A549 (cell line): ENCODE results near the gene MYLK. TPM values are rescaled to one million over a fixed set of nuclear protein-coding genes. Genes with fewer than 3 reads are reported as not detected.

Source experiments
- ATAC-seq, 2 experiments: fragments of 200-7000 bp in 1 of 2; fragments of >200 bp in 1 of 2; cut with Nextera tagmentation in 1 of 2; cut with Tn5 transposase in 1 of 2; 3 replicates each; pipeline versions ENCODE4 v1.8.0 to v1.9.1; 2018 to 2020; ENCODE audit warnings: mild to moderate bottlenecking in 1 of 2, moderate library complexity in 1 of 2
- CTCF ChIA-PET: fragments of 300-600 bp; sonication (Branson Sonifier 250); formaldehyde crosslinking; extraction: SDS; loops from one replicate; lab custom pipeline; 2021; ENCODE audit warnings: antibody characterized with exemption, inconsistent platforms; lab: Yijun Ruan, JAX
- POLR2A ChIA-PET: fragments of 350-600 bp; formaldehyde crosslinking; extraction: SDS; loops from one replicate; lab custom pipeline; 2021; ENCODE audit warnings: antibody characterized with exemption, inconsistent platforms; lab: Yijun Ruan, JAX
- DNase-seq, 2 experiments: peaks; one replicate each; pipeline versions ENCODE4 v3.0.0 to v3.0.0-alpha.2; 2011 to 2016; ENCODE audit warnings: low read depth in 1 of 2, low spot score in 1 of 2
- FAIRE-seq: peaks from 2 replicates; lab custom pipeline; 2011; peaks lifted over from hg19 to GRCh38; lab: Jason Lieb, UNC
- H3K27ac ChIP-seq, 2 experiments: fragments of >200 bp; sonication (Bioruptor Twin); formaldehyde crosslinking; 3 replicates each; pipeline ENCODE4 v1.5.1; 2016 to 2017
- H3K4me1 ChIP-seq: fragments of >200 bp; sonication (Bioruptor Twin); formaldehyde crosslinking; 3 replicates; pipeline ENCODE4 v1.6.1; 2016
- H3K4me2 ChIP-seq: fragments of >200 bp; sonication (Bioruptor Twin); formaldehyde crosslinking; 3 replicates; pipeline ENCODE4 v1.6.1; 2016
- H3K4me3 ChIP-seq: fragments of >200 bp; sonication (Bioruptor Twin); formaldehyde crosslinking; 3 replicates; pipeline ENCODE4 v1.5.1; 2016
- H3K9me3 ChIP-seq: fragments of >200 bp; sonication (Bioruptor Twin); formaldehyde crosslinking; 3 replicates; pipeline ENCODE4 v1.6.1; 2016
- BHLHE40 ChIP-seq: IDR thresholded peaks from 2 replicates; pipeline ENCODE4 v1.6.1; 2012; ENCODE audit warnings: low read depth, low read length, inconsistent platforms
- CEBPB ChIP-seq, 2 experiments: fragments of >200 bp in 1 of 2; sonication (Bioruptor Twin) in 1 of 2; formaldehyde crosslinking in 1 of 2; IDR thresholded peaks; 2 replicates each; pipeline ENCODE4 v1.6.1; 2012 to 2016
- CHD4 ChIP-seq: fragments of 200-600 bp; sonication (generic); IDR thresholded peaks from 2 replicates; pipeline ENCODE4 v1.6.1; 2016; ENCODE audit warnings: antibody characterized with exemption, mild to moderate bottlenecking, borderline replicate concordance
- E2F6 ChIP-seq: IDR thresholded peaks from 2 replicates; pipeline ENCODE4 v1.6.1; 2012; ENCODE audit warnings: low read depth, borderline replicate concordance
- EHF ChIP-seq: fragments of 250-450 bp; sonication (Bioruptor Pico); IDR thresholded peaks from 2 replicates; pipeline ENCODE4 v1.5.0; 2020; ENCODE audit warnings: mild to moderate bottlenecking
- ESRRA ChIP-seq: fragments of 150-350 bp; IDR thresholded peaks from 2 replicates; pipeline ENCODE4 v1.6.1; 2014; ENCODE audit warnings: mild to moderate bottlenecking, low read length, borderline replicate concordance
- FOSB ChIP-seq: fragments of 250-450 bp; sonication (Bioruptor Pico); IDR thresholded peaks from 2 replicates; pipeline ENCODE4 v1.5.0; 2020; ENCODE audit warnings: mild to moderate bottlenecking, moderate library complexity
- HDAC2 ChIP-seq: fragments of 200-600 bp; sonication (generic); IDR thresholded peaks from 2 replicates; pipeline ENCODE4 v1.6.1; 2016
- HEYL ChIP-seq: fragments of 250-450 bp; sonication (Bioruptor Pico); IDR thresholded peaks from 2 replicates; pipeline ENCODE4 v1.8.0; 2021; ENCODE audit warnings: mild to moderate bottlenecking, moderate library complexity
- HOXB5 ChIP-seq: fragments of 250-450 bp; sonication (Bioruptor Pico); IDR thresholded peaks from 2 replicates; pipeline ENCODE4 v1.5.0; 2020; ENCODE audit warnings: mild to moderate bottlenecking, moderate library complexity
- JUN ChIP-seq, 2 experiments: fragments of >200 bp; sonication (Bioruptor Twin); formaldehyde crosslinking; IDR thresholded peaks; 2 replicates in 1 of 2; 3 replicates in 1 of 2; pipeline ENCODE4 v1.6.1; 2016 to 2017
- JUNB ChIP-seq: fragments of >200 bp; sonication (Bioruptor Twin); formaldehyde crosslinking; IDR thresholded peaks from 2 replicates; pipeline ENCODE4 v1.6.1; 2016
- KDM1A ChIP-seq: fragments of 200-600 bp; sonication (generic); IDR thresholded peaks from 2 replicates; pipeline ENCODE4 v1.6.1; 2016; ENCODE audit warnings: low read depth, mild to moderate bottlenecking
- PHF8 ChIP-seq: fragments of 200-600 bp; sonication (generic); IDR thresholded peaks from 2 replicates; pipeline ENCODE4 v1.6.1; 2016; ENCODE audit warnings: low read depth, mild to moderate bottlenecking, antibody characterized with exemption, moderate library complexity, borderline replicate concordance
- POLR2A ChIP-seq: IDR thresholded peaks from 2 replicates; pipeline ENCODE4 v1.6.1; 2012; ENCODE audit warnings: mild to moderate bottlenecking, low read length
- POLR2AphosphoS2 ChIP-seq: conservative IDR thresholded peaks from 2 replicates; pipeline ENCODE4 v1.6.1; 2012; ENCODE audit warnings: low read length, improper control_type of control experiment, inconsistent platforms
- RARB ChIP-seq: fragments of 250-450 bp; sonication (Bioruptor Pico); IDR thresholded peaks from 2 replicates; pipeline ENCODE4 v1.8.0; 2021; ENCODE audit warnings: mild to moderate bottlenecking, moderate library complexity
- RCOR1 ChIP-seq: fragments of 150-350 bp; IDR thresholded peaks from 2 replicates; pipeline ENCODE4 v1.6.1; 2014; ENCODE audit warnings: antibody characterized with exemption, low read length, low read depth
- RFX5 ChIP-seq: fragments of 450-650 bp; IDR thresholded peaks from 2 replicates; pipeline ENCODE4 v1.7.1; 2014; ENCODE audit warnings: antibody characterized with exemption, mild to moderate bottlenecking, moderate library complexity
- RNF2 ChIP-seq: fragments of 200-600 bp; sonication (generic); IDR thresholded peaks from 2 replicates; pipeline ENCODE4 v1.6.1; 2016; ENCODE audit warnings: low read depth, mild to moderate bottlenecking, antibody characterized with exemption, moderate library complexity, borderline replicate concordance
- SMC3 ChIP-seq: fragments of >200 bp; sonication (Bioruptor Twin); formaldehyde crosslinking; IDR thresholded peaks from 3 replicates; pipeline ENCODE4 v1.6.1; 2018; ENCODE audit warnings: inconsistent platforms
- TFCP2L1 ChIP-seq: fragments of 250-450 bp; sonication (Bioruptor Pico); IDR thresholded peaks from 2 replicates; pipeline ENCODE4 v1.5.0; 2021; ENCODE audit warnings: mild to moderate bottlenecking
- ZSCAN20 ChIP-seq: fragments of 250-450 bp; sonication (Bioruptor Pico); IDR thresholded peaks from 2 replicates; pipeline ENCODE4 v1.8.0; 2022; ENCODE audit warnings: mild to moderate bottlenecking, moderate library complexity
- WGBS: methylation state at CpG from one replicate; pipeline ENCODE4 v1.1.6; 2017; ENCODE audit errors: missing lambda C conversion rate; 5-methylcytosine and 5-hydroxymethylcytosine counted together
- polyA plus RNA-seq, 4 experiments: library from polyadenylated mRNA; depleted of rRNA in 3 of 4; stranded (reverse); fragments of >200 nt; fragmentation: RNase III in 1 of 4; extraction: RNeasy Plus Mini Kit Qiagen cat#74134 plus additional on column Dnase treatment in 1 of 4; gene quantifications; 2 replicates in 3 of 4; 3 replicates in 1 of 4; pipeline ENCODE4 v1.2.3, GENCODE V29; 2011 to 2017
- TF ChIP-seq, protein P1 (sequence below): fragments of 200-600 bp; sonication (generic); IDR thresholded peaks from 2 replicates; pipeline ENCODE4 v1.6.1; 2016; ENCODE audit warnings: antibody characterized with exemption, mild to moderate bottlenecking, moderate library complexity
- TF ChIP-seq, protein P2 (sequence below): fragments of >200 bp; sonication (Bioruptor Twin); formaldehyde crosslinking; IDR thresholded peaks from 2 replicates; pipeline ENCODE4 v1.6.1; 2016

MYLK gene
- polyA plus RNA-seq, 2 of the 4 experiments (the other 2 are of a cell fraction), result 16.9 to 17.4 TPM

GRCh38 chr3:123686251-123686650, 197.9 kb downstream of the MYLK start (continued):
- TF ChIP-seq ZSCAN20 (CRISPR knock-in tag) (no peak), HDAC2 (no peak), JUNB (no peak), KDM1A (no peak), ESRRA (no peak)

DNA sequence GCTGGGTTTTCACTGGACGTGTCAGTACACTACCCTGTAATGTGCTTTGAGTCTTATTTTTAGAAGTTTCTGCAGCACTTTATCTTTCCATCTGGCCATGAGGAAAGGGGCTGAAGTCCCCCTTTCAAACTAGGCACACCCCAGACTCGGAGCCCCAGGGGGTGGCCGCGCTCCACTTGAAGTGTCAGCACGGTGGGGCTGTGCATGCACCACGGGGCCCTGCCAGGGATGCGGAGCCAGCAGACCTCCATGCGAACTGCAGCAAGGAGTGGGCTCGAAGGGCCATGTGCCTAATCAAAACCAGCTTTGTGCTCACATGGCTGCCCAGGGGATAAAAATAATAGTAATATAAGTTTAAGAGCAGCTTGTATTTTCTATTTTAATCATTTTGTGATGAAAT, 198.4 kb downstream of the MYLK start:
- no peak for FAIRE-seq
- 94% methylated on average over 9 of the region's 9 CpGs for WGBS
- CTCF ChIA-PET, result interaction anchor here (0.7 to 45.3 kb wide), 5 partner anchors 13 to 1222 kb away, joined by 4 to 829 read pairs (median 5); no protein-coding TSS in a partner anchor

GRCh38 chr3:123684636-123685035, 199.5 kb downstream of the MYLK start:
- WGBS, result 94% methylated on average over 6 of the region's 7 CpGs
- no peak for DNase-seq
- ChIA-PET CTCF (interaction anchor here (1.6 to 45.3 kb wide), 2 partner anchors 34 to 39 kb away, joined by 5 to 829 read pairs; no protein-coding TSS in a partner anchor), POLR2A (no interaction called here)
- FAIRE-seq, result no peak
- no peaks in the 10 kb centered on the region for H3K9me3 ChIP-seq
- no peak overlapping the region for H3K4me2 ChIP-seq
- H3K27ac ChIP-seq, result no peak overlapping the region
- no peak for ATAC-seq
- H3K4me1 ChIP-seq, result peaks cover 24% of the 10 kb centered on the region
- H3K4me3 ChIP-seq, result no peak overlapping the region
- TF ChIP-seq TFCP2L1 (CRISPR knock-in tag), result no peak
- no peak for TF ChIP-seq RCOR1
- TF ChIP-seq PHF8, result no peak
- TF ChIP-seq RNF2, result no peak
- TF ChIP-seq, protein P1, sequence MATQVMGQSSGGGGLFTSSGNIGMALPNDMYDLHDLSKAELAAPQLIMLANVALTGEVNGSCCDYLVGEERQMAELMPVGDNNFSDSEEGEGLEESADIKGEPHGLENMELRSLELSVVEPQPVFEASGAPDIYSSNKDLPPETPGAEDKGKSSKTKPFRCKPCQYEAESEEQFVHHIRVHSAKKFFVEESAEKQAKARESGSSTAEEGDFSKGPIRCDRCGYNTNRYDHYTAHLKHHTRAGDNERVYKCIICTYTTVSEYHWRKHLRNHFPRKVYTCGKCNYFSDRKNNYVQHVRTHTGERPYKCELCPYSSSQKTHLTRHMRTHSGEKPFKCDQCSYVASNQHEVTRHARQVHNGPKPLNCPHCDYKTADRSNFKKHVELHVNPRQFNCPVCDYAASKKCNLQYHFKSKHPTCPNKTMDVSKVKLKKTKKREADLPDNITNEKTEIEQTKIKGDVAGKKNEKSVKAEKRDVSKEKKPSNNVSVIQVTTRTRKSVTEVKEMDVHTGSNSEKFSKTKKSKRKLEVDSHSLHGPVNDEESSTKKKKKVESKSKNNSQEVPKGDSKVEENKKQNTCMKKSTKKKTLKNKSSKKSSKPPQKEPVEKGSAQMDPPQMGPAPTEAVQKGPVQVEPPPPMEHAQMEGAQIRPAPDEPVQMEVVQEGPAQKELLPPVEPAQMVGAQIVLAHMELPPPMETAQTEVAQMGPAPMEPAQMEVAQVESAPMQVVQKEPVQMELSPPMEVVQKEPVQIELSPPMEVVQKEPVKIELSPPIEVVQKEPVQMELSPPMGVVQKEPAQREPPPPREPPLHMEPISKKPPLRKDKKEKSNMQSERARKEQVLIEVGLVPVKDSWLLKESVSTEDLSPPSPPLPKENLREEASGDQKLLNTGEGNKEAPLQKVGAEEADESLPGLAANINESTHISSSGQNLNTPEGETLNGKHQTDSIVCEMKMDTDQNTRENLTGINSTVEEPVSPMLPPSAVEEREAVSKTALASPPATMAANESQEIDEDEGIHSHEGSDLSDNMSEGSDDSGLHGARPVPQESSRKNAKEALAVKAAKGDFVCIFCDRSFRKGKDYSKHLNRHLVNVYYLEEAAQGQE, result no peak
- TF ChIP-seq JUNB, result no peak
- TF ChIP-seq, protein P2, sequence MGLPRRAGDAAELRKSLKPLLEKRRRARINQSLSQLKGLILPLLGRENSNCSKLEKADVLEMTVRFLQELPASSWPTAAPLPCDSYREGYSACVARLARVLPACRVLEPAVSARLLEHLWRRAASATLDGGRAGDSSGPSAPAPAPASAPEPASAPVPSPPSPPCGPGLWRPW, result no peak
- TF ChIP-seq HEYL, result no peak
- TF ChIP-seq POLR2A, result no peak
- TF ChIP-seq CHD4, result no peak
- TF ChIP-seq E2F6, result no peak
- TF ChIP-seq ZSCAN20 (CRISPR knock-in tag), result no peak

More for the DNA sequence above, 198.4 kb downstream of the MYLK start:
- no peak for DNase-seq
- H3K27ac ChIP-seq, result no peak overlapping the region
- H3K4me3 ChIP-seq, result no peak overlapping the region
- H3K4me1 ChIP-seq, result peaks cover 24% of the 10 kb centered on the region
- POLR2A ChIA-PET, result interaction anchor here (0.6 to 0.9 kb wide), 2 partner anchors 347 to 387 kb away, joined by 3 to 4 read pairs; partner anchors contain the start of gene KALRN
- ATAC-seq, result no peak
- no peak overlapping the region for H3K4me2 ChIP-seq
- TF ChIP-seq POLR2AphosphoS2 (no peak), FOSB (no peak), EHF (CRISPR knock-in tag) (no peak), CHD4 (no peak), JUN (IDR thresholded peaks at IDR 0.05) (no peak), RFX5 (no peak), CEBPB (IDR thresholded peaks at IDR 0.05) (no peak), RARB (CRISPR knock-in tag) (no peak), HOXB5 (CRISPR knock-in tag) (no peak), BHLHE40 (no peak), SMC3 (no peak)
- TF ChIP-seq, protein P1, result no peak
- TF ChIP-seq, all 56 proteins: peak for 0
- no peaks in the 10 kb centered on the region for H3K9me3 ChIP-seq
